OCI-LY1 (cell line): ENCODE data around the gene RHEB.

Experiments
- H2AFZ ChIP-seq: fragments of 200-600 bp; sonication (generic), shearing (Covaris generic); 2 replicates; pipeline ENCODE4 v1.6.0; 2014; ENCODE audit warnings: antibody characterized with exemption, mild to moderate bottlenecking, low read length
- H3F3A ChIP-seq: fragments of 200-600 bp; sonication (generic), shearing (Covaris generic); 2 replicates; pipeline ENCODE4 v1.6.0; 2014; ENCODE audit warnings: mild to moderate bottlenecking, antibody characterized with exemption, low read length, moderate library complexity; ENCODE audit not compliant: insufficient read depth
- H3K27ac ChIP-seq: fragments of 200-600 bp; sonication (generic); 2 replicates; pipeline ENCODE4 v1.5.1; 2014; ENCODE audit warnings: low read length, mixed run types, mild to moderate bottlenecking, low read depth; ENCODE audit not compliant: poor library complexity, severe bottlenecking
- H3K27me3 ChIP-seq: fragments of 200-600 bp; sonication (generic); 2 replicates; pipeline ENCODE4 v1.6.0; 2014; ENCODE audit warnings: antibody characterized with exemption, mild to moderate bottlenecking, low read length, moderate library complexity; ENCODE audit not compliant: insufficient read depth
- H3K36me3 ChIP-seq: fragments of 200-600 bp; sonication (generic); 2 replicates; pipeline ENCODE4 v1.6.1; 2014; ENCODE audit warnings: mild to moderate bottlenecking, antibody characterized with exemption, low read length, moderate library complexity, mixed read lengths; ENCODE audit not compliant: insufficient read depth
- H3K4me1 ChIP-seq: fragments of 200-600 bp; sonication (generic); 2 replicates; pipeline ENCODE4 v1.5.1; 2014; ENCODE audit warnings: mild to moderate bottlenecking, low read length, moderate library complexity; ENCODE audit not compliant: insufficient read depth, severe bottlenecking
- H3K4me2 ChIP-seq: fragments of 200-600 bp; sonication (generic), shearing (Covaris generic); 2 replicates; pipeline ENCODE4 v1.6.1; 2014; ENCODE audit warnings: low read length
- H3K4me3 ChIP-seq: fragments of 200-600 bp; sonication (generic); 2 replicates; pipeline ENCODE4 v1.5.1; 2014; ENCODE audit warnings: low read length, low read depth, mild to moderate bottlenecking, mixed read lengths; ENCODE audit not compliant: poor library complexity, severe bottlenecking
- H3K79me2 ChIP-seq: fragments of 200-600 bp; shearing (Covaris generic); 2 replicates; pipeline ENCODE4 v1.6.1; 2016; ENCODE audit warnings: mixed run types, low read length, mixed read lengths; ENCODE audit not compliant: insufficient read depth
- H3K9ac ChIP-seq: fragments of 200-600 bp; sonication (generic), shearing (Covaris generic); 2 replicates; pipeline ENCODE4 v1.6.1; 2014; ENCODE audit warnings: mild to moderate bottlenecking, low read length, mixed read lengths
- H3K9me2 ChIP-seq: fragments of 200-600 bp; sonication (generic), shearing (Covaris generic); 2 replicates; pipeline ENCODE4 v1.6.1; 2014; ENCODE audit warnings: low read depth, mild to moderate bottlenecking, low read length, mixed read lengths
- H3K9me3 ChIP-seq: fragments of 200-600 bp; shearing (Covaris generic); 2 replicates; pipeline ENCODE4 v1.6.1; 2014; ENCODE audit warnings: low read length, mixed read lengths
- H4K20me1 ChIP-seq: fragments of 200-600 bp; sonication (generic), shearing (Covaris generic); 2 replicates; pipeline ENCODE4 v1.6.0; 2016; ENCODE audit warnings: mild to moderate bottlenecking, low read length; ENCODE audit not compliant: insufficient read depth
- EZH2 ChIP-seq: fragments of 200-600 bp; sonication (generic), shearing (Covaris generic); IDR thresholded peaks from 2 replicates; pipeline ENCODE4 v1.8.0; 2017; ENCODE audit warnings: borderline replicate concordance, mixed run types, mild to moderate bottlenecking, antibody characterized with exemption, low read length, moderate library complexity, mixed read lengths
- TF ChIP-seq, protein P1 (sequence below): fragments of 200-600 bp; sonication (generic), shearing (Covaris generic); IDR thresholded peaks from 2 replicates; pipeline ENCODE4 v1.5.1; 2017; ENCODE audit warnings: mild to moderate bottlenecking, antibody characterized with exemption, low read length, moderate library complexity, mixed read lengths

The RHEB gene

DNA sequence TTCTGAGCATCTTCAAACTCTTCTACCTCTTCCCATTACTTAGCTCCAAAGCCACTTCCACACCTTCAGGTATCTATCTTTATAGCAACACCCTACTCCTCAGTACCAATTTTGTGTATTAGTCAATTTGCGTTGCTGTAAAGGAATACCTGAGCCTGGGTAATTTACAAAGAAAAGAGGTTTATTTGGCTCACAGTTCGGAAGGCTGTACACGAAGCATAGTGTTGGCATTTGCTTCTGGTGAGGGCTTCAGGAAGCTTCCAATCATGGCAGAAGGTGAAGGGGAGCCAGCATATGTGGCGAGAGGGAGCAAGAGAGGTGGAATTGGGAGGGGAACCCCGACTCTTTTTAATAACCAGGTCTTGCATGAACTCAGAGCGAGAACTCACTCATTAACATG is 62.2 kb downstream of the RHEB start:
- H4K20me1 ChIP-seq, result no peaks in the 10 kb centered on the region
- no peak overlapping the region for H3K9ac ChIP-seq
- peaks cover 20% of the 10 kb centered on the region; the same call in 1 of the 2 replicates for H3K27me3 ChIP-seq
- H3K9me2 ChIP-seq, result no peaks in the 10 kb centered on the region
- H3K4me3 ChIP-seq, result no peak overlapping the region
- H3K4me1 ChIP-seq, result no peaks in the 10 kb centered on the region
- no peaks in the 10 kb centered on the region for H3F3A ChIP-seq
- no peaks in the 10 kb centered on the region; the same call in 1 of the 2 replicates for H3K36me3 ChIP-seq
- TF ChIP-seq, protein P1, sequence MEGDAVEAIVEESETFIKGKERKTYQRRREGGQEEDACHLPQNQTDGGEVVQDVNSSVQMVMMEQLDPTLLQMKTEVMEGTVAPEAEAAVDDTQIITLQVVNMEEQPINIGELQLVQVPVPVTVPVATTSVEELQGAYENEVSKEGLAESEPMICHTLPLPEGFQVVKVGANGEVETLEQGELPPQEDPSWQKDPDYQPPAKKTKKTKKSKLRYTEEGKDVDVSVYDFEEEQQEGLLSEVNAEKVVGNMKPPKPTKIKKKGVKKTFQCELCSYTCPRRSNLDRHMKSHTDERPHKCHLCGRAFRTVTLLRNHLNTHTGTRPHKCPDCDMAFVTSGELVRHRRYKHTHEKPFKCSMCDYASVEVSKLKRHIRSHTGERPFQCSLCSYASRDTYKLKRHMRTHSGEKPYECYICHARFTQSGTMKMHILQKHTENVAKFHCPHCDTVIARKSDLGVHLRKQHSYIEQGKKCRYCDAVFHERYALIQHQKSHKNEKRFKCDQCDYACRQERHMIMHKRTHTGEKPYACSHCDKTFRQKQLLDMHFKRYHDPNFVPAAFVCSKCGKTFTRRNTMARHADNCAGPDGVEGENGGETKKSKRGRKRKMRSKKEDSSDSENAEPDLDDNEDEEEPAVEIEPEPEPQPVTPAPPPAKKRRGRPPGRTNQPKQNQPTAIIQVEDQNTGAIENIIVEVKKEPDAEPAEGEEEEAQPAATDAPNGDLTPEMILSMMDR, result no peak
- TF ChIP-seq EZH2, result no peak
- H2AFZ ChIP-seq, result no peak overlapping the region
- H3K4me2 ChIP-seq, result no peak overlapping the region
- H3K79me2 ChIP-seq, result no peaks in the 10 kb centered on the region
- H3K9me3 ChIP-seq, result peaks cover 12% of the 10 kb centered on the region
- no peak overlapping the region for H3K27ac ChIP-seq

DNA sequence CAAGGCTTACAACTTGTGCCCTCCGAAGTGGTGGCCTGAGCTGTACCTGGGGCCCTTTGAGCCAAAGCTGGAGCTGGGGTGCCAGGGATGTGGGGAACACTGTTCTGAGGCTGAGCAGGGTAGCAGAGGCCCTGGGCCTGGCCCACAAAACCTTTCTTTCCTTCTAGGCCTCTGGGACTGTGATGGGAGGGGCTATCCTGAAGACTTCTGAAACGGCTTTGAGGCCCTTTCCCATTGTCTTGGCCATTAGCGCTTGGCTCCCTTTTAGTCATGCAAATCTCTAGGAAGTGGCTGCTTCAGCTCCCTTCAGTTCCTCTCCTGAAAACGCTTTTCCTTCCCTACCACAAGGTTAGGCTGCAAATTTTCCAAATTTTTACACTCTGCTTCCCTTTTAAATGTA is 62.9 kb downstream of the RHEB start:
- Histone ChIP-seq H3F3A (no peaks in the 10 kb centered on the region), H3K27me3 (peaks cover 20% of the 10 kb centered on the region; the same call in 1 of the 2 replicates), H3K79me2 (no peaks in the 10 kb centered on the region), H3K4me3 (no peak overlapping the region), H3K9me2 (no peaks in the 10 kb centered on the region), H3K27ac (no peak overlapping the region), H3K9me3 (0 out of 2 replicates have a peak, but pooled peaks cover 6% of the 10 kb centered on the region), H3K9ac (no peak overlapping the region), H3K36me3 (no peaks in the 10 kb centered on the region), H4K20me1 (no peaks in the 10 kb centered on the region), H3K4me1 (no peaks in the 10 kb centered on the region), H2AFZ (no peak overlapping the region), H3K4me2 (no peak overlapping the region)
- TF ChIP-seq, protein P1, result no peak
- TF ChIP-seq EZH2, result no peak

DNA sequence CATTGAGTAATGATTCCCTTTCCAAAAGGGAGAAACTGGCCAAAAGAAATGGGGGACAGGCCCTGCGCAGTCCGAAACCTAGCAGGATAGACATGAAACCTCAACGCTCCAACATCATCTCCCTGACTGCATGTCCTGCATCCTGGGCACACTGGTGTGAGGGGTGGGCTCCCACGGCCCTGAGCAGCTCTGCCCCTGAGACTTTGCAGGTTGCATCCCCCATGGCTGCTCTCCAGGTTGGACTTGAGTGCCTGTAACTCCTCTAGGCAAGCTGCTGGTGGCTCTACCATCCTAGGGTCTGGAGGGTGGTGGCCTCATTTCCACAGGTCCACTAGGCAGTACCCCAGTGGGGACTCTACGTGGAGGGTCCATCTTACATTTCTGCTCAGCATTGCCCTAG is 63.4 kb downstream of the RHEB start:
- Histone ChIP-seq H3K79me2 (no peaks in the 10 kb centered on the region), H3K36me3 (no peaks in the 10 kb centered on the region), H3K27me3 (peaks cover 20% of the 10 kb centered on the region; the same call in 1 of the 2 replicates), H3K9me3 (0 out of 2 replicates have a peak, but pooled peaks cover 4% of the 10 kb centered on the region), H3F3A (no peaks in the 10 kb centered on the region), H3K4me3 (no peak overlapping the region), H3K27ac (no peak overlapping the region), H4K20me1 (no peaks in the 10 kb centered on the region), H3K4me1 (no peaks in the 10 kb centered on the region), H2AFZ (no peak overlapping the region), H3K4me2 (no peak overlapping the region), H3K9ac (no peak overlapping the region), H3K9me2 (no peaks in the 10 kb centered on the region)
- no peak for TF ChIP-seq EZH2
- TF ChIP-seq, protein P1, result no peak
